Measurements from ENCODE around the gene SYNE2.
"Not testable (repeated sequence)": the region's sequence is repeated elsewhere in the genome, so short reads cannot be mapped to it uniquely, and the experiment has no call there.

The SYNE2 gene

GRCh38 chr14:64110802-64111201, 258.0 kb downstream of the SYNE2 start:
- Histone ChIP-seq H3K4me3 (no peak overlapping the region), H3K27ac (no peak overlapping the region)
- no peak for TF ChIP-seq CTCF (IDR thresholded peaks at IDR 0.05)
- no peak for DNase-seq (ENCODE audit: low spot score)

- no peak for DNase-seq (ENCODE audit: low spot score)
- Histone ChIP-seq H3K4me3 (no peak overlapping the region), H3K27ac (peak overlapping the region; percentile 49 to 56)
- TF ChIP-seq CTCF (IDR thresholded peaks at IDR 0.05): no peak
Observed at GRCh38 chr14:64112867-64113678, 260.3 kb downstream of the SYNE2 start.

GRCh38 chr14:64114166-64114565, 261.4 kb downstream of the SYNE2 start:
- H3K27ac ChIP-seq: peak overlapping the region; percentile 49 to 56
- TF ChIP-seq CTCF (IDR thresholded peaks at IDR 0.05): no peak

GRCh38 chr14:64114796-64115195, 262.0 kb downstream of the SYNE2 start:
- Histone ChIP-seq H3K27ac (peak overlapping the region; percentile 48 to 56), H3K4me3 (no peak overlapping the region)
- no peak for DNase-seq (ENCODE audit: low spot score)
- no peak for TF ChIP-seq CTCF (IDR thresholded peaks at IDR 0.05)

More at GRCh38 chr14:64114166-64114565, 261.4 kb downstream of the SYNE2 start:
- H3K4me3 ChIP-seq: no peak overlapping the region
- DNase-seq (ENCODE audit: low spot score): peak; percentile 79

GRCh38 chr14:64115401-64115800, 262.6 kb downstream of the SYNE2 start:
- no peak for TF ChIP-seq CTCF (IDR thresholded peaks at IDR 0.05)
- peak overlapping the region; percentile 17 to 48 for H3K27ac ChIP-seq
- H3K4me3 ChIP-seq: no peak overlapping the region
- no peak for DNase-seq (ENCODE audit: low spot score)

GRCh38 chr14:64117671-64118402, 265.0 kb downstream of the SYNE2 start:
- TF ChIP-seq CTCF (IDR thresholded peaks at IDR 0.05): no peak
- H3K27ac ChIP-seq: peak overlapping the region; percentile 72 to 84
- peak; percentile 89 for DNase-seq (ENCODE audit: low spot score)
- peak overlapping the region; percentile 13 for H3K4me3 ChIP-seq

- Histone ChIP-seq H3K27ac (peak overlapping the region; percentile 72 to 84), H3K4me3 (peak overlapping the region; percentile 13)
- not testable (repeated sequence) for DNase-seq (ENCODE audit: low spot score)
Observed at GRCh38 chr14:64118403-64118742, 265.6 kb downstream of the SYNE2 start.

Measured in coronary artery (tissue), 2 donors.